Measurements from ENCODE around the gene NUDT9. TPM values are rescaled to one million over a fixed set of nuclear protein-coding genes. Genes with fewer than 3 reads are reported as not detected.

Gene NUDT9
- total RNA-seq, 1 donor from 2014 or later, result 20.6 TPM

GRCh38 chr4:87505862-87506261 is 83.5 kb downstream of the NUDT9 start:
- H3K27me3 ChIP-seq, result no peaks in the 10 kb centered on the region
- TF ChIP-seq, protein P1, sequence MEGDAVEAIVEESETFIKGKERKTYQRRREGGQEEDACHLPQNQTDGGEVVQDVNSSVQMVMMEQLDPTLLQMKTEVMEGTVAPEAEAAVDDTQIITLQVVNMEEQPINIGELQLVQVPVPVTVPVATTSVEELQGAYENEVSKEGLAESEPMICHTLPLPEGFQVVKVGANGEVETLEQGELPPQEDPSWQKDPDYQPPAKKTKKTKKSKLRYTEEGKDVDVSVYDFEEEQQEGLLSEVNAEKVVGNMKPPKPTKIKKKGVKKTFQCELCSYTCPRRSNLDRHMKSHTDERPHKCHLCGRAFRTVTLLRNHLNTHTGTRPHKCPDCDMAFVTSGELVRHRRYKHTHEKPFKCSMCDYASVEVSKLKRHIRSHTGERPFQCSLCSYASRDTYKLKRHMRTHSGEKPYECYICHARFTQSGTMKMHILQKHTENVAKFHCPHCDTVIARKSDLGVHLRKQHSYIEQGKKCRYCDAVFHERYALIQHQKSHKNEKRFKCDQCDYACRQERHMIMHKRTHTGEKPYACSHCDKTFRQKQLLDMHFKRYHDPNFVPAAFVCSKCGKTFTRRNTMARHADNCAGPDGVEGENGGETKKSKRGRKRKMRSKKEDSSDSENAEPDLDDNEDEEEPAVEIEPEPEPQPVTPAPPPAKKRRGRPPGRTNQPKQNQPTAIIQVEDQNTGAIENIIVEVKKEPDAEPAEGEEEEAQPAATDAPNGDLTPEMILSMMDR (IDR thresholded peaks at IDR 0.05), result no peak
- TF ChIP-seq POLR2A (IDR thresholded peaks at IDR 0.05), result no peak
- TF ChIP-seq POLR2AphosphoS5 (IDR thresholded peaks at IDR 0.05; ENCODE audit: insufficient read depth in 1 of 2, low read depth in 1 of 2), result no peak
- H3K4me1 ChIP-seq, result peaks cover 55% of the 10 kb centered on the region
- H3K36me3 ChIP-seq, result peaks cover 0 to 13% of the 10 kb centered on the region in 2 donors
- H3K27ac ChIP-seq, result peak overlapping the region; percentile 74
- DNase-seq (ENCODE audit: extremely low spot score in 2 of 2), result no peak
- intact Hi-C loops (cut with DNase I), result no loop called here
- H3K4me3 ChIP-seq, result no peak overlapping the region
- H3K9me3 ChIP-seq, result no peaks in the 10 kb centered on the region

GRCh38 chr4:87506974-87507701 is 84.8 kb downstream of the NUDT9 start:
- no peak for DNase-seq (ENCODE audit: extremely low spot score in 2 of 2)
- TF ChIP-seq POLR2A (IDR thresholded peaks at IDR 0.05) (no peak), POLR2AphosphoS5 (IDR thresholded peaks at IDR 0.05; ENCODE audit: insufficient read depth in 1 of 2, low read depth in 1 of 2) (peak in 1 of 2 donors; percentile 81)
- Histone ChIP-seq H3K27me3 (no peaks in the 10 kb centered on the region), H3K36me3 (peaks cover 0 to 14% of the 10 kb centered on the region in 2 donors), H3K4me3 (no peak overlapping the region), H3K27ac (peak overlapping the region; percentile 74), H3K9me3 (no peaks in the 10 kb centered on the region), H3K4me1 (peaks cover 50% of the 10 kb centered on the region)
- intact Hi-C loops (cut with DNase I), result no loop called here

Small RNA genes within 50 kb of the gene (small RNA-seq; reads per million reads assigned to genes)
- gene RN7SL681P, result not detected

Other genes starting within 250 kb of the NUDT9 start
- gene KLHL8, start 202.0 kb upstream of the NUDT9 start, total RNA-seq, result 9.1 TPM
- gene HSD17B13, start 99.7 kb upstream of the NUDT9 start, total RNA-seq, result 23.8 TPM
- gene HSD17B11, start 31.4 kb upstream of the NUDT9 start, total RNA-seq, result 94.5 TPM
- 558 TPM for gene SPARCL1, start 106.8 kb downstream of the NUDT9 start, total RNA-seq
- not detected for gene DSPP, start 186.0 kb downstream of the NUDT9 start, total RNA-seq
- not detected for gene DMP1, start 227.7 kb downstream of the NUDT9 start, total RNA-seq

All from vagina (tissue), 2 donors.